Measurements from ENCODE around the gene CCDC92B. TPM values are rescaled to one million over a fixed set of nuclear protein-coding genes. Genes with fewer than 3 reads are reported as not detected.

The CCDC92B gene
- total RNA-seq, 4 donors from 2014 or later: 0.48 to 0.82 (median 0.75) TPM; not detected in 1

DNA sequence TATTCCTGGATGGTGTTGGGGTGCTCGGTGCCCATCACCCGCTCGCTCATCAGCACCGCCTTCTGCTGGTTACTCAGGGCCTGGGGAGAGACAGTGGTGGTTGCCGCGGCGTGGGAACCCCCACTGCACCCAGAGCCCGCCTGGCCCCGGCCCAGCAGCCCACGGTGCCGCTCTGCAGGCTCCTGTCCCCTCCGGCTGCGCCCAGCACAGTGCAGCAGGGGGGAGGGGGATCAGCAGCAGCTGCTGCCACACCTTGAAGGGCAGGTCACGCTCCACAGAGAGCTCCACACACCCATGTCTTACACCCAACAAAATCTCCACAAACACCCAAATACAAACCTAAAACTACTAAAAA is 56.7 kb downstream of the CCDC92B start:
- Histone ChIP-seq H3K27me3 (no peaks in the 10 kb centered on the region), H3K4me1 (peaks cover 0 to 4% (median 0%) of the 10 kb centered on the region in 4 donors), H3K36me3 (peaks cover 0 to 63% (median 15%) of the 10 kb centered on the region in 4 donors), H3K9me3 (no peaks in the 10 kb centered on the region), H3K27ac (no peak overlapping the region), H3K4me3 (no peak overlapping the region)
- TF ChIP-seq POLR2AphosphoS5 (IDR thresholded peaks at IDR 0.05) (no peak), EP300 (IDR thresholded peaks at IDR 0.05; ENCODE audit: low read depth) (no peak), POLR2A (IDR thresholded peaks at IDR 0.05) (no peak)
- TF ChIP-seq, protein P1, sequence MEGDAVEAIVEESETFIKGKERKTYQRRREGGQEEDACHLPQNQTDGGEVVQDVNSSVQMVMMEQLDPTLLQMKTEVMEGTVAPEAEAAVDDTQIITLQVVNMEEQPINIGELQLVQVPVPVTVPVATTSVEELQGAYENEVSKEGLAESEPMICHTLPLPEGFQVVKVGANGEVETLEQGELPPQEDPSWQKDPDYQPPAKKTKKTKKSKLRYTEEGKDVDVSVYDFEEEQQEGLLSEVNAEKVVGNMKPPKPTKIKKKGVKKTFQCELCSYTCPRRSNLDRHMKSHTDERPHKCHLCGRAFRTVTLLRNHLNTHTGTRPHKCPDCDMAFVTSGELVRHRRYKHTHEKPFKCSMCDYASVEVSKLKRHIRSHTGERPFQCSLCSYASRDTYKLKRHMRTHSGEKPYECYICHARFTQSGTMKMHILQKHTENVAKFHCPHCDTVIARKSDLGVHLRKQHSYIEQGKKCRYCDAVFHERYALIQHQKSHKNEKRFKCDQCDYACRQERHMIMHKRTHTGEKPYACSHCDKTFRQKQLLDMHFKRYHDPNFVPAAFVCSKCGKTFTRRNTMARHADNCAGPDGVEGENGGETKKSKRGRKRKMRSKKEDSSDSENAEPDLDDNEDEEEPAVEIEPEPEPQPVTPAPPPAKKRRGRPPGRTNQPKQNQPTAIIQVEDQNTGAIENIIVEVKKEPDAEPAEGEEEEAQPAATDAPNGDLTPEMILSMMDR (IDR thresholded peaks at IDR 0.05): no peak
- intact Hi-C loops (cut with DNase I; ENCODE audit: low total_unique reads): no loop called here
- 79 to 100% methylated on average over 3 to 14 of the region's 14 CpGs for WGBS, 2 donors (ENCODE audit: low coverage in 1 of 2)
- DNase-seq: no peak
- in situ Hi-C loops (cut with MboI; ENCODE audit: low pct_ligation_motif_present in 1 of 4, low pct_unique_long_range_greater_than_20kb in 1 of 4, low sequenced_read_pairs in 3 of 4): no loop called here

GRCh38 chr17:2691965-2692780 is 57.3 kb downstream of the CCDC92B start:
- DNase-seq: no peak
- 83 to 100% methylated on average over 3 to 64 of the region's 71 CpGs for WGBS, 2 donors (ENCODE audit: low coverage in 1 of 2)
- TF ChIP-seq POLR2AphosphoS5 (IDR thresholded peaks at IDR 0.05) (no peak), EP300 (IDR thresholded peaks at IDR 0.05; ENCODE audit: low read depth) (no peak), POLR2A (IDR thresholded peaks at IDR 0.05) (no peak)
- TF ChIP-seq, protein P1 (IDR thresholded peaks at IDR 0.05): no peak

DNA sequence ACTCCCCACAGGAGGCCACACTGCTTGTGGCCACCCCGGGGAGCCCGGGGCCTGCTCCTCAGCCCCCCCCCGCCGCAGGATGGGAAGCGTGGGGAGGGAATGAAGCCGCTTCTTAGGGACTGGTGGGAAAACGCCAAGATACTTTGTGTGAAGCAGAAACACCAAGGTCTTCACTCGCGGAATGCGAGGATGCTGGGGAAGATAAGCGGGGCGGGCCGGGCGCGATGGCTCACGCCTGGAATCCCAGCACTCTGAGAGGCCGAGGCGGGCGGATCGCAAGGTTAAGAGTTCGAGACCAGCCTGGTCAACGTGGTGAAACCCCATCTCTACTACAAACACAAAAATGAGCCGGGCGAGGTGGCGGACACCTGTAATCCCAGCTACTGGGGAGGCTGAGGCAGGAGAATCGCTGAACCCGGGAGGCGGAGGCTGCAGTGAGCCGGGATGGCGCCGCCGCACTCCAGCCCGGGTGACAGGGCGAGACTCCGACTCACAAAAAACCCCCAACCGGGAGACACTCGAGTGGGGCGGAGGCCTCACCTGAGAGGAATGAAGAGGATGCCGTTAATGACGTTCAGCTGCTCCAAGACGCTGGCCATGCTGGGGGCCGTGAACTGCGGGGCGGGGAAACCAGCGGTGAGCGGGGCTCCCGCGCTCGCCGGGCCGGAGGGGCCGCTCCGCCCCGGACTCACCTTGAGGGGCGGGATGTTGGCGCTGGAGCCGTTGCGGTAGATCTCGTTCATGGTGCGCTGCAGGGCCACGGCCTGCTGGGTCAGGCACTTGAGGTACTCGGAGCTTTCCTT is 58.2 kb downstream of the CCDC92B start:
- 93% methylated on average over 58 of the region's 62 CpGs; no CpG with 5 or more reads in 1 of the 2 donors for WGBS, 2 donors (ENCODE audit: low coverage in 1 of 2)
- DNase-seq: no peak
- Histone ChIP-seq H3K27ac (no peak overlapping the region), H3K4me3 (no peak overlapping the region), H3K27me3 (no peaks in the 10 kb centered on the region), H3K4me1 (peaks cover 0 to 8% (median 3%) of the 10 kb centered on the region in 4 donors), H3K36me3 (peaks cover 0 to 50% (median 11%) of the 10 kb centered on the region in 4 donors), H3K9me3 (no peaks in the 10 kb centered on the region)
- in situ Hi-C loops (cut with MboI; ENCODE audit: low pct_ligation_motif_present in 1 of 4, low pct_unique_long_range_greater_than_20kb in 1 of 4, low sequenced_read_pairs in 3 of 4): no loop called here
- TF ChIP-seq EP300 (IDR thresholded peaks at IDR 0.05; ENCODE audit: low read depth): no peak
- TF ChIP-seq POLR2A (IDR thresholded peaks at IDR 0.05): no peak
- TF ChIP-seq, protein P1 (IDR thresholded peaks at IDR 0.05): no peak
- TF ChIP-seq POLR2AphosphoS5 (IDR thresholded peaks at IDR 0.05): no peak
- intact Hi-C loops (cut with DNase I; ENCODE audit: low total_unique reads): no loop called here

More at GRCh38 chr17:2691965-2692780, 57.3 kb downstream of the CCDC92B start:
- H3K9me3 ChIP-seq: no peaks in the 10 kb centered on the region
- in situ Hi-C loops (cut with MboI; ENCODE audit: low pct_ligation_motif_present in 1 of 4, low pct_unique_long_range_greater_than_20kb in 1 of 4, low sequenced_read_pairs in 3 of 4) (no loop called here), intact Hi-C loops (cut with DNase I; ENCODE audit: low total_unique reads) (no loop called here)
- H3K27ac ChIP-seq: no peak overlapping the region
- H3K4me3 ChIP-seq: no peak overlapping the region
- H3K4me1 ChIP-seq: peaks cover 0 to 4% (median 2%) of the 10 kb centered on the region in 4 donors
- peaks cover 0 to 58% (median 15%) of the 10 kb centered on the region in 4 donors for H3K36me3 ChIP-seq
- H3K27me3 ChIP-seq: no peaks in the 10 kb centered on the region

Measured in transverse colon (tissue), 4 donors.